Upper lobe of left lung (tissue), 4 donors: ENCODE measurements around the gene PLD4.

Source experiments
- CTCF ChIP-seq, 6 experiments: fragments of 450-650 bp in 4 of 6; fragments of 200-600 bp in 2 of 6; sonication (generic) in 2 of 6; IDR thresholded peaks; one replicate each; pipeline ENCODE4 v1.5.1; 2016 to 2019; ENCODE audit warnings: antibody characterized with exemption in 6 of 6
- EP300 ChIP-seq, 4 donors: sonication (generic); formaldehyde crosslinking; IDR thresholded peaks; one replicate each; pipeline ENCODE4 v1.5.1; 2017; ENCODE audit warnings: antibody characterized with exemption in 4 of 4, control low read depth in 2 of 4
- POLR2A ChIP-seq, 4 donors: fragments of 450-650 bp; IDR thresholded peaks; one replicate each; pipeline ENCODE4 v1.5.1; 2016 to 2017; ENCODE audit warnings: antibody characterized with exemption in 4 of 4, mild to moderate bottlenecking in 2 of 4

- no peak for TF ChIP-seq CTCF (IDR thresholded peaks at IDR 0.05)
- TF ChIP-seq POLR2A (IDR thresholded peaks at IDR 0.05), result no peak
- TF ChIP-seq EP300 (IDR thresholded peaks at IDR 0.05), result no peak
Observed at GRCh38 chr14:104970231-104971068, 45.8 kb downstream of the PLD4 start.
